ENCODE data around the gene PHEX.

The PHEX gene

DNA sequence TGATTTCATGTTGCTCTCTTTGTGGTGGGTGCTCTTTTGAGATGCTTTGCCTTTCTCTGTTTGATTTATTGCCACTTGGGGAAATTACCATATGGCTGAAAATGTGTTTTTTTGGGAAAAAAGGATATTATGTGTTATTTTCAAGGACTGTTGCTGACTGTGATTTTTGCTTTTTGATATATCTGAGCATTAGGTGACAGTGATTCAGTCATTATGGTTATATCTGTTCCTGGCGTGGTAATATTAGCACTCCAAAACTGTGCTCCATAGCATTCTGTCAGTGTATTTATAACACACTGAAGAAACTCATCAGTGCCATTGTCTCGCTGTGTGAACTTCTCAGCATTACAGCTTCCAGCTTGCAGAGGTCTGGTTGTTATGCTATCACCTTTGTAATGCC lies 73.8 kb downstream of the PHEX start:
- TF ChIP-seq FOXP2 (optimal IDR thresholded peaks at IDR 0.05; ENCODE audit: borderline replicate concordance, extremely low read depth, extremely low read length, insufficient read depth): no peak
- TF ChIP-seq REST (IDR thresholded peaks at IDR 0.05; ENCODE audit: insufficient read depth in 1 of 2, low read depth in 2 of 2, low read length in 2 of 2): no peak
- TF ChIP-seq POLR2AphosphoS5 (IDR thresholded peaks at IDR 0.05; ENCODE audit: low read depth, low read length): no peak
- TF ChIP-seq TAF1 (IDR thresholded peaks at IDR 0.05; ENCODE audit: borderline replicate concordance, insufficient read depth, low read length): no peak
- TF ChIP-seq SIN3A (IDR thresholded peaks at IDR 0.05; ENCODE audit: borderline replicate concordance, insufficient read depth, low read length): no peak

GRCh38 chrX:22109442-22109841 lies 77.3 kb downstream of the PHEX start:
- TF ChIP-seq TAF1 (IDR thresholded peaks at IDR 0.05; ENCODE audit: borderline replicate concordance, insufficient read depth, low read length): no peak
- no peak for TF ChIP-seq REST (IDR thresholded peaks at IDR 0.05; ENCODE audit: insufficient read depth in 1 of 2, low read depth in 2 of 2, low read length in 2 of 2)
- TF ChIP-seq FOXP2 (optimal IDR thresholded peaks at IDR 0.05; ENCODE audit: borderline replicate concordance, extremely low read depth, extremely low read length, insufficient read depth): no peak
- TF ChIP-seq POLR2AphosphoS5 (IDR thresholded peaks at IDR 0.05; ENCODE audit: low read depth, low read length): no peak
- no peak for TF ChIP-seq SIN3A (IDR thresholded peaks at IDR 0.05; ENCODE audit: borderline replicate concordance, insufficient read depth, low read length)

GRCh38 chrX:22110729-22111494 lies 78.8 kb downstream of the PHEX start:
- no peak for TF ChIP-seq TAF1 (IDR thresholded peaks at IDR 0.05; ENCODE audit: borderline replicate concordance, insufficient read depth, low read length)
- no peak for TF ChIP-seq FOXP2 (optimal IDR thresholded peaks at IDR 0.05; ENCODE audit: borderline replicate concordance, extremely low read depth, extremely low read length, insufficient read depth)
- TF ChIP-seq POLR2AphosphoS5 (IDR thresholded peaks at IDR 0.05; ENCODE audit: low read depth, low read length): no peak
- TF ChIP-seq REST (IDR thresholded peaks at IDR 0.05; ENCODE audit: insufficient read depth in 1 of 2, low read depth in 2 of 2, low read length in 2 of 2): no peak
- no peak for TF ChIP-seq SIN3A (IDR thresholded peaks at IDR 0.05; ENCODE audit: borderline replicate concordance, insufficient read depth, low read length)

- TF ChIP-seq FOXP2 (optimal IDR thresholded peaks at IDR 0.05; ENCODE audit: borderline replicate concordance, extremely low read depth, extremely low read length, insufficient read depth) (no peak), TAF1 (IDR thresholded peaks at IDR 0.05; ENCODE audit: borderline replicate concordance, insufficient read depth, low read length) (no peak), REST (IDR thresholded peaks at IDR 0.05; ENCODE audit: insufficient read depth in 1 of 2, low read depth in 2 of 2, low read length in 2 of 2) (no peak), POLR2AphosphoS5 (IDR thresholded peaks at IDR 0.05; ENCODE audit: low read depth, low read length) (no peak), SIN3A (IDR thresholded peaks at IDR 0.05; ENCODE audit: borderline replicate concordance, insufficient read depth, low read length) (no peak)
Observed at GRCh38 chrX:22116605-22117546, 84.8 kb downstream of the PHEX start.
